Esophagus squamous epithelium (tissue), 5 donors: ENCODE results near the gene ENAM. TPM values are rescaled to one million over a fixed set of nuclear protein-coding genes. Genes with fewer than 3 reads are reported as not detected.

Experiments
- DNase-seq: peaks from one replicate; lab custom pipeline; 2025; lab: John Stamatoyannopoulos, UW
- H3K27ac ChIP-seq, 4 donors: fragments of 200-600 bp; sonication (generic); one replicate each; pipeline ENCODE4 v1.5.1; 2016 to 2019; ENCODE audit warnings: mild to moderate bottlenecking in 1 of 4
- H3K27me3 ChIP-seq, 4 donors: fragments of 200-600 bp; sonication (generic); 1 replicate in 3 of 4; 2 replicates in 1 of 4; pipeline versions ENCODE4 v1.5.1 to v1.6.0; 2017 to 2021; ENCODE audit warnings: antibody characterized with exemption in 1 of 4
- H3K36me3 ChIP-seq, 3 donors: fragments of 200-600 bp; sonication (generic); one replicate each; pipeline ENCODE4 v1.5.1; 2016 to 2019
- H3K4me1 ChIP-seq, 3 donors: fragments of 200-600 bp; sonication (generic); one replicate each; pipeline ENCODE4 v1.5.1; 2017 to 2019
- H3K4me3 ChIP-seq, 4 donors: fragments of 200-600 bp; sonication (generic); 1 replicate in 3 of 4; 2 replicates in 1 of 4; pipeline ENCODE4 v1.5.1; 2016 to 2019; ENCODE audit warnings: mild to moderate bottlenecking in 2 of 4, moderate library complexity in 1 of 4
- H3K9me3 ChIP-seq, 3 donors: fragments of 200-600 bp; sonication (generic); one replicate each; pipeline ENCODE4 v1.5.1; 2016 to 2019
- POLR2A ChIP-seq, 4 donors: fragments of 450-650 bp; IDR thresholded peaks; one replicate each; pipeline ENCODE4 v1.6.1; 2017; ENCODE audit warnings: antibody characterized with exemption in 4 of 4, mild to moderate bottlenecking in 4 of 4, moderate library complexity in 3 of 4
- WGBS, 2 donors: methylation state at CpG; one replicate each; pipeline ENCODE4 v1.1.5; 2018; 5-methylcytosine and 5-hydroxymethylcytosine counted together
- intact Hi-C: fragments of 100-400 bp; cut with DNase I; formaldehyde crosslinking; loops from one replicate; pipeline ENCODE4 v1.15.0; 2022
- total RNA-seq, 4 donors: library from RNA; depleted of rRNA; stranded (reverse); fragments of >200 nt; gene quantifications; one replicate each; pipeline ENCODE4 v1.1.0, GENCODE V29; 2016
- TF ChIP-seq, protein P1 (sequence below), 6 experiments: fragments of 450-650 bp in 4 of 6; fragments of 200-600 bp in 2 of 6; sonication (generic) in 2 of 6; IDR thresholded peaks; one replicate each; pipeline ENCODE4 v1.5.1; 2016 to 2019; ENCODE audit warnings: antibody characterized with exemption in 6 of 6, mild to moderate bottlenecking in 4 of 6, moderate library complexity in 4 of 6
- donor health status: DM: yes; HTN: yes; CAD: no.

Gene ENAM, protein sequence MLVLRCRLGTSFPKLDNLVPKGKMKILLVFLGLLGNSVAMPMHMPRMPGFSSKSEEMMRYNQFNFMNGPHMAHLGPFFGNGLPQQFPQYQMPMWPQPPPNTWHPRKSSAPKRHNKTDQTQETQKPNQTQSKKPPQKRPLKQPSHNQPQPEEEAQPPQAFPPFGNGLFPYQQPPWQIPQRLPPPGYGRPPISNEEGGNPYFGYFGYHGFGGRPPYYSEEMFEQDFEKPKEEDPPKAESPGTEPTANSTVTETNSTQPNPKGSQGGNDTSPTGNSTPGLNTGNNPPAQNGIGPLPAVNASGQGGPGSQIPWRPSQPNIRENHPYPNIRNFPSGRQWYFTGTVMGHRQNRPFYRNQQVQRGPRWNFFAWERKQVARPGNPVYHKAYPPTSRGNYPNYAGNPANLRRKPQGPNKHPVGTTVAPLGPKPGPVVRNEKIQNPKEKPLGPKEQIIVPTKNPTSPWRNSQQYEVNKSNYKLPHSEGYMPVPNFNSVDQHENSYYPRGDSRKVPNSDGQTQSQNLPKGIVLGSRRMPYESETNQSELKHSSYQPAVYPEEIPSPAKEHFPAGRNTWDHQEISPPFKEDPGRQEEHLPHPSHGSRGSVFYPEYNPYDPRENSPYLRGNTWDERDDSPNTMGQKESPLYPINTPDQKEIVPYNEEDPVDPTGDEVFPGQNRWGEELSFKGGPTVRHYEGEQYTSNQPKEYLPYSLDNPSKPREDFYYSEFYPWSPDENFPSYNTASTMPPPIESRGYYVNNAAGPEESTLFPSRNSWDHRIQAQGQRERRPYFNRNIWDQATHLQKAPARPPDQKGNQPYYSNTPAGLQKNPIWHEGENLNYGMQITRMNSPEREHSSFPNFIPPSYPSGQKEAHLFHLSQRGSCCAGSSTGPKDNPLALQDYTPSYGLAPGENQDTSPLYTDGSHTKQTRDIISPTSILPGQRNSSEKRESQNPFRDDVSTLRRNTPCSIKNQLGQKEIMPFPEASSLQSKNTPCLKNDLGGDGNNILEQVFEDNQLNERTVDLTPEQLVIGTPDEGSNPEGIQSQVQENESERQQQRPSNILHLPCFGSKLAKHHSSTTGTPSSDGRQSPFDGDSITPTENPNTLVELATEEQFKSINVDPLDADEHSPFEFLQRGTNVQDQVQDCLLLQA
- total RNA-seq: not detected

DNA sequence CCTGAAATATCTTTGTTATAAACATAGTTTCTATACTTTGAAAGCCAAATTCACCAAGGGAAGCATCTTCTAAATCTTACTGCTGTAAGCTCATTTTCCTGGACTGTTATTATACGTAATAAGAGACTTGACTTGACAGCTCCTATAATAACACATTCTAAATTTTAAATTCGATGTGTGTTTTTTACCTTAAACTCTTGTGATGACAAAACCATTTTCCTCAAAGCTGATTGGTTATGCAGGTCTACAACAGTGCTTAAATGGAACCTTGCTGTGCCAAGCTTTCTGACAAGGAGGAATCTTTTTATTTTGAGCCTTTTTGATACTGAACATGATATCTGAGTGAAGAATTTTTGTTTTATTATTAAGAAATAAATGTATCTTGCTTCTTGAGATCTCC lies at the start of gene ENAM:
Gene ENAM (plus strand): TSS at position 301 of the 400 bp plus-strand sequence. CDS start 757 bp downstream, outside the sequence.
- H3K36me3 ChIP-seq: no peaks in the 10 kb centered on the region
- peak within 1 kb of the TSS; percentile 22 to 53 (median 28) for H3K27ac ChIP-seq
- TF ChIP-seq POLR2A (IDR thresholded peaks at IDR 0.05): no peak
- TF ChIP-seq, protein P1, sequence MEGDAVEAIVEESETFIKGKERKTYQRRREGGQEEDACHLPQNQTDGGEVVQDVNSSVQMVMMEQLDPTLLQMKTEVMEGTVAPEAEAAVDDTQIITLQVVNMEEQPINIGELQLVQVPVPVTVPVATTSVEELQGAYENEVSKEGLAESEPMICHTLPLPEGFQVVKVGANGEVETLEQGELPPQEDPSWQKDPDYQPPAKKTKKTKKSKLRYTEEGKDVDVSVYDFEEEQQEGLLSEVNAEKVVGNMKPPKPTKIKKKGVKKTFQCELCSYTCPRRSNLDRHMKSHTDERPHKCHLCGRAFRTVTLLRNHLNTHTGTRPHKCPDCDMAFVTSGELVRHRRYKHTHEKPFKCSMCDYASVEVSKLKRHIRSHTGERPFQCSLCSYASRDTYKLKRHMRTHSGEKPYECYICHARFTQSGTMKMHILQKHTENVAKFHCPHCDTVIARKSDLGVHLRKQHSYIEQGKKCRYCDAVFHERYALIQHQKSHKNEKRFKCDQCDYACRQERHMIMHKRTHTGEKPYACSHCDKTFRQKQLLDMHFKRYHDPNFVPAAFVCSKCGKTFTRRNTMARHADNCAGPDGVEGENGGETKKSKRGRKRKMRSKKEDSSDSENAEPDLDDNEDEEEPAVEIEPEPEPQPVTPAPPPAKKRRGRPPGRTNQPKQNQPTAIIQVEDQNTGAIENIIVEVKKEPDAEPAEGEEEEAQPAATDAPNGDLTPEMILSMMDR (IDR thresholded peaks at IDR 0.05): no peak
- H3K9me3 ChIP-seq: no peaks in the 10 kb centered on the region
- no peak within 1 kb of the TSS for H3K4me3 ChIP-seq
- intact Hi-C loops: no loop called here
- 84 to 91% methylated on average over 2 of the region's 2 CpGs for WGBS, 2 donors
- H3K27me3 ChIP-seq: no peaks in the 10 kb centered on the region
- no peak for DNase-seq
- H3K4me1 ChIP-seq: peaks cover 3 to 16% (median 10%) of the 10 kb centered on the region in 3 donors

DNA sequence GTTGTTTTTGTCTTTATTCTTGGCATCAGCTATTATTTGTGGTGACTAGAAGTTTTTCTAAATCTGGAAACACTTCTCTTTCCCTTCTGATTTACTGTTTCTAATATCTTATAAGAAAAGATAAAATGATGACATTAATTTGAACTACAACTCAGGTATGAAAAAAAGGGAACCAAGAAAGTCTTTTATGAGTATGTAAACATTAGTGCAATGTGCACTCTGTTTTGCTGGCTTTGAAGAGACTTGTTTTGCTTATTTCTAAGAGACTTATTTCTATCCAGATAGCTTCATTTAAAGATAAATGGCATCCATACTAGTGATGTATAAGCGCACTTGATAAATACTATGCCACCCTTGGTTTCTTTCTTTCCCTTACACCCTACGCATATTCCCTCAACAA lies 46.6 kb upstream of the ENAM start:
- WGBS, 2 donors: 89 to 90% methylated on average over 2 of the region's 2 CpGs

DNA sequence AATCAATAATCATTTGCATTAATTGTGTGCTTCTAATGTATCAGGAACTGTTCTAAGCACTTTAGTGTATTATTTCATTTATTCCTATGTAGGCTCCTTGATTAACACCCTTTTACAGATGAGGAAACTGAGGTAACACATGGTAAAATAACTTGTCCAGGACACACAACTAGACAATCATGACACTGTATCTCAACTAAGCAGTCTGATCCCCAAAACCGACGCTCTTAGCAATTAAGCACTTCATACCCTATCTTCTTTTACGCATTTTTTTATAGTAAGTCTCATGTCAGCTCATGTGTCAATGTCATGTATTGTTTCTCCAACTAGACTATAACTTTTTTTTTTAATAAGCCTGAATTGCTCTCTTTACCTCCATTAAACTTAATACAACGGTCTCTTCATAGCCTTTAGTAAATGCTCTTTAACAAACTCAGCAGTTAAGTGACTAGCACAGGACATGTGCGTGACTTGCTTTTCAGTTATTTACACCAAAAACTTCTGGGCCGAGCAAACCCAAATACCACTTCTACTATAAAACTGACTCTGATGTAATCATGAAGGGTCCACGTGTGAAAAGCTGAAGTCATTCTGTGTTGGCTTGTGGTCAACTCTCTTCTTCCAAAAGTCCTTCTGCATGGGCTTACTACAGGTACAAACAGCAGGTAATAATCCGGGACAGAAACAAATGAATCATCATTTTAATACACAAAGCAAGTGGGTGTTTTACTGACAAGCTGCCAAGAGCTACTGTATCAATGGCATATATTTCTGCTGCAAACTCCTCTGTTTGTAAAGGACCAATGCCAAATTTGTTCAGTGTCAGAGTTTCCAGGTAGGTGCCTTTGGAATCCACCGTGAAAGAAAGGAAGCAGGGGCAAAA lies 44.4 kb upstream of the ENAM start:
- TF ChIP-seq, protein P1 (IDR thresholded peaks at IDR 0.05): no peak
- TF ChIP-seq POLR2A (IDR thresholded peaks at IDR 0.05): no peak
- Histone ChIP-seq H3K27me3 (no peaks in the 10 kb centered on the region), H3K36me3 (no peaks in the 10 kb centered on the region), H3K27ac (no peak overlapping the region), H3K4me1 (peaks cover 0 to 10% (median 0%) of the 10 kb centered on the region in 3 donors), H3K9me3 (no peaks in the 10 kb centered on the region), H3K4me3 (no peak overlapping the region)
- no peak for DNase-seq
- WGBS, 2 donors: 29 to 48% methylated on average over 9 of the region's 9 CpGs
- intact Hi-C loops: no loop called here

More for the DNA sequence above, 46.6 kb upstream of the ENAM start:
- no peak for TF ChIP-seq POLR2A (IDR thresholded peaks at IDR 0.05)
- TF ChIP-seq, protein P1 (IDR thresholded peaks at IDR 0.05): no peak
- DNase-seq: no peak
- H3K36me3 ChIP-seq: no peaks in the 10 kb centered on the region
- H3K27me3 ChIP-seq: no peaks in the 10 kb centered on the region
- H3K4me1 ChIP-seq: peaks cover 0 to 10% (median 0%) of the 10 kb centered on the region in 3 donors
- intact Hi-C loops: no loop called here
- H3K9me3 ChIP-seq: no peaks in the 10 kb centered on the region
- no peak overlapping the region for H3K4me3 ChIP-seq
- H3K27ac ChIP-seq: no peak overlapping the region

DNA sequence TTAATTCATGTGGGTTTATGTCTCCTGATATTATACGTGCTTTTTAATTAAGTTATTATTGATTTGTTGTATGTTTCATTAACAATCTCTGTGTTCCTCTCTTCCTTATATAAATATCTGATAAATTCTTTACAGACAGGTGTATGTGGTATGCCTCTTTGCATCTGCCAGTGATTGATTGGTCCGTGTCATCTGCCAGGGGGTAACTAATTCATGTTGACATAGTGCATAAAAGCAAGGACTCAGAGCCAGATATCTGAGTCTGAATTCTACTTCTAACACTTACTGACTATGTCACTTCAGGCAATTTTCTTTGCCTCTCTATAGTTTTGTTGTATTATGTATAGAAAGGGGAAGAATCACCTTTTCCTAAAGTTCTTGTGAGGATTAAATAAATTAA lies 41.7 kb upstream of the ENAM start:
- TF ChIP-seq, protein P1 (IDR thresholded peaks at IDR 0.05): no peak
- no peak for TF ChIP-seq POLR2A (IDR thresholded peaks at IDR 0.05)
- H3K4me3 ChIP-seq: no peak overlapping the region
- no peaks in the 10 kb centered on the region for H3K36me3 ChIP-seq
- no peak for DNase-seq
- H3K27me3 ChIP-seq: no peaks in the 10 kb centered on the region
- 49 to 70% methylated on average over 2 of the region's 2 CpGs for WGBS, 2 donors
- H3K27ac ChIP-seq: no peak overlapping the region
- no peaks in the 10 kb centered on the region for H3K9me3 ChIP-seq
- H3K4me1 ChIP-seq: peaks cover 0 to 10% (median 0%) of the 10 kb centered on the region in 3 donors
- intact Hi-C loops: no loop called here
